HS-5 (cell line): ENCODE data around the gene PTBP2.
"Not testable (repeated sequence)": the region's sequence is repeated elsewhere in the genome, so short reads cannot be mapped to it uniquely, and the experiment has no call there.

Experiments used
- DNase-seq: peaks from one replicate; pipeline ENCODE4 v3.0.0-alpha.2; 2012; ENCODE audit warnings: low read depth

Gene PTBP2

GRCh38 chr1:96730574-96731298 lies 9.2 kb downstream of the PTBP2 start:
- no peak for DNase-seq

DNA sequence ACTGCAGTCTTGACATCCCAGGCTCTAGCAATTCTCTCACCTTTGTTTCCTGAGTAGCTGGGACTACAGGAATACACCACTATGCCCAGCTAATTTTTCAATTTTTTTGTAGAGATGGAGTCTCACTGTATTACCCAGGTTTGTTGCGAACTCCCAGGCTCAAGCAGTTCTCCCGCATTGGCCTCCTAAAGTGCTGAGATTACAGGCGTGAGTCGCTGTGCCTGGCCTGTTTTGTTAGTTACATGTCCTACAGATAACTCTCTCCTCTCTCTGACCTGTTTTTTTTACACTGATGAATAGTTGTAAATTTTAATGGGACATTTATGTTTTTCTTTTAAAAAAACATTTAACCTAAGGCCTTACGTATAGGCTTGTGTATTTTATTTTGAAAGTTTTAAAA lies 19.8 kb downstream of the PTBP2 start:
- DNase-seq = no peak

- no peak for DNase-seq
Observed at GRCh38 chr1:96746440-96747420, 25.1 kb downstream of the PTBP2 start.

- no peak for DNase-seq
Observed at GRCh38 chr1:96747565-96747964, 26.0 kb downstream of the PTBP2 start.

GRCh38 chr1:96748078-96748477 lies 26.5 kb downstream of the PTBP2 start:
- no peak for DNase-seq

DNA sequence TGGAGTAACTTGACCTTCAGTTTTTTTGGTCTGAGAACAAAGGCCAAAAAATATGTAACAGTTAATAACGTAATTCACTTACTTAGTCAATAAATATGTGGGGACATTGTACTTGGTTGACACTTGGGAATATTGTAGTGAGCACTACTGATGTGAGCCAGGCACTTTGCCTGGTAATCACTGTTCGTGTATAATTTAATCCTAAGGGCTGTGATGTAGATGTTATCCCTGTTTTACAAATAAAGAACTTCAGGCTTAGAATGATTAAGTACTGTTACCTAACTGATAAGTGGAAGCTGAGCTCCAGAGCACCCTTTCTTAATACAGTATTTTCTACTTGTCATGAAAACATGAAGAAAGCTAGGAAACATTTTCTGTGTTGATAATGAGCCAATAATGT lies 28.0 kb downstream of the PTBP2 start:
- no peak for DNase-seq

DNA sequence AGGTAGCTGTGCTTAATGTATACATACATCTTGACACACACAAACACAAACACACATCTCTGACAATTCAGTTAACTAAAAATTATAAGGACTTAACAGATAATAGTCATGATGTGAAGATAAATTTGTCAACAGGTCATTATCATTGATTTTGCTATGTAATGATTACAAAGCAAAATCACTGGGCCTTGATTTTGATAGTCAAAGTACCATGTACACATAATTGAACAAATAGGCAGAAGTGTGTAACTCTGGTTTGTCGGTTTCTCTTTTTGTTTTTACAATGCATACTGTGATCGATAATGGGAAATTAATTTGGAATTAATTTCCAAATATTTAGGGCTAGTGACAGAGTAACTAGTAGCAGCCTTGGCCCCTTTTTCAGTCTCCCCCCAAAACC lies 30.8 kb downstream of the PTBP2 start:
- no peak for DNase-seq

- no peak for DNase-seq
Observed at GRCh38 chr1:96756789-96757188, 35.2 kb downstream of the PTBP2 start.

DNA sequence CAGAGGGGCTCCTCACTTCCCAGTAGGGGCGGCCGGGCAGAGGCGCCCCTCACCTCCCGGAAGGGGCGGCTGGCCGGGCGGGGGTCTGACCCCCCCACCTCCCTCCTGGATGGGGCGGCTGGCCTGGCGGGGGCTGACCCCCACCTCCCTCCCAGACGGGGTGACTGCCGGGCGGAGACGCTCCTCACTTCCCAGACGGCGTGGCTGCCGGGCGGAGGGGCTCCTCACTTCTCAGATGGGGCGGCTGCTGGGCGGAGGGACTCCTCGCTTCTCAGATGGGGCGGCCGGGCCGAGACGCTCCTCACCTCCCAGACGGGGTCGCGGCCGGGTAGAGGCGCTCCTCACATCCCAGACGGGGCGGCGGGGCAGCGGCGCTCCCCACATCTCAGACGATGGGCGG lies 41.0 kb downstream of the PTBP2 start:
- DNase-seq = not testable (repeated sequence)

- DNase-seq = no peak
Observed at GRCh38 chr1:96763514-96763913, 41.9 kb downstream of the PTBP2 start.

DNA sequence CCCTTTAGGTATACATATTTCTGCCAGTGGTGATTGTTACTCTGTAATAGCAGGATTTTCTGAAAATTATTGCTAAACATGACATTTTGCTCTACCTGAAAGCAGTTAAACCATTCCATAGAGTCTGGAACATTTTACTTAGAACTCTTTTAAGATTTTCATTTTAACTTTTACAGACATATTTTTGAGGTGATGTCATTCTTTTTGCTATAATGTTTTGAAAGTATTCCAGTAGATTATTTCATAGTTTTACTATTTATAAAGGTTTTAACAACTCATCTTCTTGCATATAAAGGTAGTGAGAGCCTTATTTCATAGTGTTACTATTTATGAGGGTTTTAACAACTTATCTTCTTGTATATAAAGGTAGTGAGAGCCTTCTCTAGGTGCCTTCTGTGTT lies 42.9 kb downstream of the PTBP2 start:
- DNase-seq = no peak

DNA sequence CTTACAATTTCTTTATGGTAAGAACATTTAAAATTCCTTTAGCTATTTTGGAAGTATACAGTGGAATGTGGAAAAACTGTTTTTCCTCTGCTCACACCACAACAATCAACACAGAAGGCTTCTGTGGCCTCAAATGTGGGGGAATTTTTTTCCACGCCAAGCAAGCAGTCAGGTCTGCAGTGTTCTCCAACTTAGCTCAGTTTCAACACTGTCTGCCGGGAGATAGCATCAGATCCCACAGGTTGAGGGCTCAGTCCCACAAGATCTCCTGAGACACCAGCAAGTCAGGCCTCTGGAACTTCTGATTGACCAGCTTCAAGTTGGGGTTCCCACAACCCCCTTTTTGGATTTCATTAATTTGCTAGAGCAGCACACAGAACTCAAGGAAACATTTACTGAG lies 50.3 kb downstream of the PTBP2 start:
- no peak for DNase-seq

DNA sequence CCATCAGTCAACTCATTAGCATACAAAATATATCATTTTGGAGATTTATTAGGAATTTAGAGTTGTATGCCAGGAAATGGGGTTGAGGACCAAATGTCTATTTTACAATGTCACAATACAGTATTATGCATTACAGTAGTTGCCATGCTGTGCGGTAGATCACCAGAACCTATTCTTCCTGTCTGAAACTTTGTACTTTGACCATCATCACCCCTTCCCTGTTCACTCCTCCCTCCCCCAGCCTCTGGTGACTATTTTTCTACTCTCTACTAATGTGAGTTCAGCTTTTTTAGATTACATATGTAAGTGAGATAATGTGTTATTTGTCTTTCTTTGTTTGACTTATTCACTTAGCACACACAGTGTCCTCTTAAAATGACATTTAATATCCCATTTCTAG lies 50.8 kb downstream of the PTBP2 start:
- no peak for DNase-seq

DNA sequence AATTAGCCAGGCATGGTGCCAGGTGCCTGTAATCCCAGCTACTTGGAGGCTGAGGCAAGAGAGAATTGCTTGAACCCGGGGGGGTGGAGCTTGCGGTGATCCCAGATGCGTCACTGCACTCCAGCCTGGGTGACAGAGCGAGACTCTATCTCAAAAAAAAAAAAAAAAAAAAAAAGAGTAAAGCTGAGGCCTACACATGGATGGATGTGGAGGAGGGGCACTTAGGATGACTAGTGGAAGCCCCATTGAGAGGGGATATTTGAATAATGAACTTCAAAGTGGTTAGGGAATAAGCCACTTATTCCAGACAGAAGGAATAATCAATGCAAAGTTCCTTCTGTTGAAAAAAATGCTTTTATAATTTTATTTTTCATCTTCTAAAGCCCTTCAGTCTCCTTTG lies 51.4 kb downstream of the PTBP2 start:
- DNase-seq = no peak

DNA sequence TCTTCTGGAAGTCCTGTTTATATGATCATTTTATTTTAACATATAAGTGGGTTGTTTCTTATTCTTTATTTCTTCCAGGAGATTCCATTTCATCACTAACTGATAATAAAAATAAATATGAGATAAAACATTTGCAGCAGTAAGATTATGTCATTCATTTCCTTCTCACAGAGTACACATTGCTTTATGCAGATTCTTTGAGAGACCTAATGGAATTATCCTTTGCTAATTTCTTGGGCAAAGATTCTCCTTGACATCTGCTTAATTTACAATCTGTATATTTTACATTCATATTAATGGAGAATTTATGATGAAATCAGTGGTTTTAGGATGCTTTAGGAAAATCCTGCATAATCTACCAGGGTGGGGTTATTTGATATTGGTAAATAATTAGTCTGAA lies 60.6 kb downstream of the PTBP2 start:
- DNase-seq = no peak

GRCh38 chr1:96782856-96783255 lies 61.3 kb downstream of the PTBP2 start:
- no peak for DNase-seq

GRCh38 chr1:96790599-96790998 lies 69.0 kb downstream of the PTBP2 start:
- DNase-seq = no peak

- no peak for DNase-seq
Observed at GRCh38 chr1:96792220-96792619, 70.6 kb downstream of the PTBP2 start.

DNA sequence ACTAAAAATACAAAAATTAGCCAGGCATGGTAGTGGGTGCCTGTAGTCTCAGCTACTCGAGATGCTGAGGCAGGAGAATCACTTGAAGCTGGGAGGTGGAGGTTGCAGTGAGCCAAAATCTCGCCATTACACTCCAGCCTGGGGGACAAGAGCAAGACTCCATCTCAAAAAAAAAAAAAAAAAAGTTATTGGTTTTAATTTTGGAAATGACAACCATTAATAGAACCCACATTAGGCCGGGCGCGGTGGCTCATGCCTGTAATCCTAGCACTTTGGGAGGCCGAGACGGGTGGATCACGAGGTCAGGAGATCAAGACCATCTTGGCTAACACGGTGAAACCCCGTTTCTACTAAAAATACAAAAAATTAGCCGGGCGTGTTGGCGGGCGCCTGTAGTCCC lies 80.1 kb downstream of the PTBP2 start:
- DNase-seq = not testable (repeated sequence)

DNA sequence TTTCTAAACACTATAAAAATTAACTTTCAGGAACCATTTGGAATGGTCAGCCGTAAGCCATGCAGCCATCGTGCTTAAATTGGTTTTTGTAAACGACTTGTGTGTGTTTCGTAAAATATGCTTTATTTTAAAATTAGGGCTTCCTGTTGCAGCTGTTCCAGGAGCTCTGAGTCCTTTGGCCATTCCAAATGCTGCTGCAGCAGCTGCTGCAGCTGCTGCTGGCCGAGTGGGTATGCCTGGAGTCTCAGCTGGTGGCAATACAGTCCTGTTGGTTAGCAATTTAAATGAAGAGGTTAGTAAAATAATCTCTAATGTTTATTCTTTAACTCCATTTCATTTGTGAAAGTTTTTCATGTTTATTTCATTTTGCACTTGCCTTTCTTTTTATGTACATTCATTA lies 83.1 kb downstream of the PTBP2 start:
- no peak for DNase-seq

- DNase-seq = no peak
Observed at GRCh38 chr1:96808191-96808590, 86.6 kb downstream of the PTBP2 start.

- DNase-seq = no peak
Observed at GRCh38 chr1:96815914-96816313, 94.3 kb downstream of the PTBP2 start.

DNA sequence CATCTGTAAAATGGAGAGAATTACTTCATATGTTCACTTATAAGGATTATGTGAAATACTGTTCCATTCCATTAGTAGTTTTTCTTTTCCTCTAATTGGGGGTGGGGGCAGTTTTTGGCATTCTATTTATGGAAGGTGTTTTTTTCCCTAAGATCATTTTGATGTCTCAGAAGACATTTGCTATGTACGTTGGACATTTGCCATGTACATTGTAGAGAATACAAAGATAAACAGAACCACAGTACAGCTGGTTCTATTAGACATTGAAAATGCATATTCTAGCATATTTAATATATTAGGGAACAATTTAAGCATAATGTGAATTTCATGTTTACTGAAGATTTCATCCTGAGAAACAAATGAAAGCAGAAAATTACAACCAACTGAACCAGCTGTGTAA lies 98.5 kb downstream of the PTBP2 start:
- DNase-seq = no peak
